HEK293 (cell line): ENCODE measurements around the gene PTPN18.

ENCODE experiments used
- TF ChIP-seq, protein P1 (sequence below): fragments of 450-650 bp; formaldehyde crosslinking; IDR thresholded peaks from 2 replicates; pipeline ENCODE4 v1.5.1; 2016; ENCODE audit warnings: missing biosample characterization, missing genetic modification characterization
- TF ChIP-seq, protein P2 (sequence below): fragments of 450-650 bp; formaldehyde crosslinking; IDR thresholded peaks from 2 replicates; pipeline ENCODE4 v1.5.1; 2016; ENCODE audit warnings: missing biosample characterization, missing genetic modification characterization

DNA sequence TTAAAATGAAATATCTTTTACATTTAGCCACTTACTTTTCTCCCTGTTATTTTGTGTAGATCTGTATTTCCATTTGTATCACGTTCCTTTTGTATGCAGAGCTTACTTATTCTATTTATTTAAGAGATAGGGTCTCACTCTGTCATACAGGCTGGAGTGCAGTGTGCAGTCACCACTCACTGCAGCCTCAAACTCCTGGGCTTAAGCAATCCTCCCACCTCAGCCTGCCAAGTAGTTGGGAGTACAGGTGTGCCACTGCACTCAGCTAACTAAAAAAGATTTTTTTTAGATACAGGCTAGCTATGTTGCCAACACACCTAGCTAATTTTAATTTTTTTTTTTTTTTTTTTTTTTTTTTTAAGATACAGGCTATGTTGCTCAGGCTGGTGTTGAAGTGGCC, 10.9 kb downstream of the PTPN18 start:
- TF ChIP-seq, protein P1, sequence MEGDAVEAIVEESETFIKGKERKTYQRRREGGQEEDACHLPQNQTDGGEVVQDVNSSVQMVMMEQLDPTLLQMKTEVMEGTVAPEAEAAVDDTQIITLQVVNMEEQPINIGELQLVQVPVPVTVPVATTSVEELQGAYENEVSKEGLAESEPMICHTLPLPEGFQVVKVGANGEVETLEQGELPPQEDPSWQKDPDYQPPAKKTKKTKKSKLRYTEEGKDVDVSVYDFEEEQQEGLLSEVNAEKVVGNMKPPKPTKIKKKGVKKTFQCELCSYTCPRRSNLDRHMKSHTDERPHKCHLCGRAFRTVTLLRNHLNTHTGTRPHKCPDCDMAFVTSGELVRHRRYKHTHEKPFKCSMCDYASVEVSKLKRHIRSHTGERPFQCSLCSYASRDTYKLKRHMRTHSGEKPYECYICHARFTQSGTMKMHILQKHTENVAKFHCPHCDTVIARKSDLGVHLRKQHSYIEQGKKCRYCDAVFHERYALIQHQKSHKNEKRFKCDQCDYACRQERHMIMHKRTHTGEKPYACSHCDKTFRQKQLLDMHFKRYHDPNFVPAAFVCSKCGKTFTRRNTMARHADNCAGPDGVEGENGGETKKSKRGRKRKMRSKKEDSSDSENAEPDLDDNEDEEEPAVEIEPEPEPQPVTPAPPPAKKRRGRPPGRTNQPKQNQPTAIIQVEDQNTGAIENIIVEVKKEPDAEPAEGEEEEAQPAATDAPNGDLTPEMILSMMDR (tag by site-specific recombination): no peak
- TF ChIP-seq, protein P2, sequence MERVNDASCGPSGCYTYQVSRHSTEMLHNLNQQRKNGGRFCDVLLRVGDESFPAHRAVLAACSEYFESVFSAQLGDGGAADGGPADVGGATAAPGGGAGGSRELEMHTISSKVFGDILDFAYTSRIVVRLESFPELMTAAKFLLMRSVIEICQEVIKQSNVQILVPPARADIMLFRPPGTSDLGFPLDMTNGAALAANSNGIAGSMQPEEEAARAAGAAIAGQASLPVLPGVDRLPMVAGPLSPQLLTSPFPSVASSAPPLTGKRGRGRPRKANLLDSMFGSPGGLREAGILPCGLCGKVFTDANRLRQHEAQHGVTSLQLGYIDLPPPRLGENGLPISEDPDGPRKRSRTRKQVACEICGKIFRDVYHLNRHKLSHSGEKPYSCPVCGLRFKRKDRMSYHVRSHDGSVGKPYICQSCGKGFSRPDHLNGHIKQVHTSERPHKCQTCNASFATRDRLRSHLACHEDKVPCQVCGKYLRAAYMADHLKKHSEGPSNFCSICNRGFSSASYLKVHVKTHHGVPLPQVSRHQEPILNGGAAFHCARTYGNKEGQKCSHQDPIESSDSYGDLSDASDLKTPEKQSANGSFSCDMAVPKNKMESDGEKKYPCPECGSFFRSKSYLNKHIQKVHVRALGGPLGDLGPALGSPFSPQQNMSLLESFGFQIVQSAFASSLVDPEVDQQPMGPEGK (tag by site-specific recombination): no peak
